K562 (cell line): Measurements from ENCODE around the gene C1QL3. TPM values are rescaled to one million over a fixed set of nuclear protein-coding genes. Genes with fewer than 3 reads are reported as not detected.
A peak's percentile ranks its signal among the peaks of the same experiment; 100 is the strongest.

ENCODE experiments used
- ATAC-seq: fragments of 200-7000 bp; cut with Tn5 transposase; 3 replicates; pipeline ENCODE4 v1.9.1; 2020; ENCODE audit warnings: moderate library complexity
- BruUV-seq: library from RNA; stranded (reverse); fragments of 400-500 nt; replicated peaks from 2 replicates; lab custom pipeline; 2021; lab: Mats Ljungman, UMichigan
- CTCF ChIA-PET: fragments of 300-600 bp; formaldehyde crosslinking; extraction: SDS; loops from one replicate; lab custom pipeline; 2021; ENCODE audit warnings: low intra/inter-chr PET ratio; lab: Yijun Ruan, JAX
- POLR2A ChIA-PET: fragments of 300-600, 350-650 bp; sonication (Branson Sonifier 250); formaldehyde crosslinking; extraction: SDS; loops from one replicate; lab custom pipeline; 2021; ENCODE audit warnings: antibody characterized with exemption, inconsistent platforms; lab: Yijun Ruan, JAX
- DNase-seq, 4 experiments: peaks; one replicate each; pipeline versions ENCODE4 v3.0.0 to v3.0.0-alpha.2; 2011 to 2018; ENCODE audit warnings: low spot score in 3 of 4, mixed read lengths in 3 of 4; ENCODE audit errors: extremely low read depth in 1 of 4
- FAIRE-seq: peaks from 2 replicates; lab custom pipeline; 2011; peaks lifted over from hg19 to GRCh38; lab: Jason Lieb, UNC
- H2AFZ ChIP-seq: 2 replicates; pipeline ENCODE4 v1.6.0; 2011; ENCODE audit warnings: low read depth, low read length, control low read depth, inconsistent platforms
- H3K27ac ChIP-seq: fragments of 200-600 bp; 3 replicates; pipeline ENCODE4 v1.8.0; 2011; ENCODE audit warnings: low read depth, mild to moderate bottlenecking, control low read depth, inconsistent platforms, low read length, moderate library complexity, mixed read lengths; ENCODE audit errors: extremely low read depth
- H3K27me3 ChIP-seq, 2 experiments: fragments of 300-600 bp in 1 of 2; 2 replicates in 1 of 2; 3 replicates in 1 of 2; pipeline versions ENCODE4 v1.6.0 to v1.8.0; 2011; ENCODE audit warnings: inconsistent platforms in 2 of 2, low read length in 2 of 2, mild to moderate bottlenecking in 1 of 2, mixed read lengths in 1 of 2, moderate library complexity in 1 of 2; ENCODE audit not compliant: control insufficient read depth in 2 of 2, insufficient read depth in 2 of 2
- H3K36me3 ChIP-seq: fragments of 300-600 bp; 3 replicates; pipeline ENCODE4 v1.8.0; 2011; ENCODE audit warnings: mild to moderate bottlenecking, low read length, inconsistent platforms; ENCODE audit not compliant: control insufficient read depth, insufficient read depth
- H3K4me1 ChIP-seq, 2 experiments: fragments of 200-600 bp in 1 of 2; replicated peaks in 1 of 2; 2 replicates in 1 of 2; 3 replicates in 1 of 2; pipeline versions ENCODE4 v1.5.1 to v1.8.0; 2011; ENCODE audit warnings: inconsistent platforms in 2 of 2, low read length in 2 of 2, mild to moderate bottlenecking in 1 of 2, mixed read lengths in 1 of 2, moderate library complexity in 1 of 2; ENCODE audit not compliant: control insufficient read depth in 2 of 2, insufficient read depth in 2 of 2
- H3K4me2 ChIP-seq: 2 replicates; pipeline ENCODE4 v1.6.1; 2011; ENCODE audit warnings: low read length, control low read depth, inconsistent platforms, mixed read lengths; ENCODE audit not compliant: insufficient read depth
- H3K4me3 ChIP-seq: fragments of 200-600 bp; sonication (generic), shearing (Covaris generic); 2 replicates; pipeline ENCODE4 v1.5.1; 2016; ENCODE audit warnings: control low read depth, inconsistent platforms
- H3K79me2 ChIP-seq: fragments of 200-600 bp; 3 replicates; pipeline ENCODE4 v1.8.0; 2011; ENCODE audit warnings: low read length, inconsistent platforms; ENCODE audit not compliant: control insufficient read depth, insufficient read depth
- H3K9ac ChIP-seq, 2 experiments: 2 replicates each; pipeline versions ENCODE4 v1.6.0 to v1.6.1; 2011; ENCODE audit warnings: low read depth in 2 of 2, low read length in 2 of 2, control low read depth in 1 of 2, inconsistent platforms in 1 of 2, mild to moderate bottlenecking in 1 of 2, mixed read lengths in 1 of 2; ENCODE audit not compliant: insufficient read depth in 1 of 2
- H3K9me1 ChIP-seq: one replicate; pipeline ENCODE4 v1.6.0; 2011; ENCODE audit warnings: inconsistent platforms, mild to moderate bottlenecking, low read length, moderate library complexity; ENCODE audit not compliant: control insufficient read depth, insufficient read depth
- H3K9me3 ChIP-seq: replicated peaks from 2 replicates; pipeline ENCODE4 v1.5.1; 2011; ENCODE audit warnings: low read depth, low read length, inconsistent platforms; ENCODE audit not compliant: control insufficient read depth, insufficient read depth
- H4K20me1 ChIP-seq: replicated peaks from 2 replicates; pipeline ENCODE4 v1.6.1; 2011; ENCODE audit warnings: low read length, inconsistent platforms, mixed read lengths; ENCODE audit not compliant: control insufficient read depth, insufficient read depth
- ATF2 ChIP-seq: sonication (generic); formaldehyde crosslinking; IDR thresholded peaks from 2 replicates; pipeline ENCODE4 v1.8.1; 2022; ENCODE audit warnings: missing genetic modification reagents
- CBFA2T2 ChIP-seq: fragments of 450-650 bp; conservative IDR thresholded peaks from 2 replicates; pipeline ENCODE4 v1.6.1; 2017; ENCODE audit warnings: mild to moderate bottlenecking
- NFRKB ChIP-seq: fragments of 450-650 bp; IDR thresholded peaks from 2 replicates; pipeline ENCODE4 v1.6.1; 2016; ENCODE audit warnings: low read depth
- SP1 ChIP-seq: sonication (generic); formaldehyde crosslinking; IDR thresholded peaks from 2 replicates; pipeline ENCODE4 v1.8.1; 2022; ENCODE audit warnings: mild to moderate bottlenecking, missing genetic modification reagents
- STAT5B ChIP-seq: fragments of 250-450 bp; sonication (Bioruptor Pico); IDR thresholded peaks from 2 replicates; pipeline ENCODE4 v1.8.0; 2021; ENCODE audit warnings: mild to moderate bottlenecking, inconsistent platforms
- ZBTB12 ChIP-seq: fragments of 250-450 bp; sonication (Bioruptor Pico); IDR thresholded peaks from 2 replicates; pipeline ENCODE4 v1.4.0; 2020
- ZBTB7A ChIP-seq: IDR thresholded peaks from 2 replicates; pipeline ENCODE4 v1.6.1; 2011; ENCODE audit warnings: low read depth, mild to moderate bottlenecking, low read length, moderate library complexity, borderline replicate concordance; ENCODE audit not compliant: control insufficient read depth
- ZNF316 ChIP-seq: fragments of 450-650 bp; IDR thresholded peaks from 2 replicates; pipeline ENCODE4 v1.6.1; 2016
- WGBS: fragments of 100-300 bp; shearing (Covaris generic); methylation state at CpG from one replicate; pipeline ENCODE4 v1.1.6; 2016; ENCODE audit warnings: low coverage, mixed read lengths; ENCODE audit not compliant: insufficient coverage; ENCODE audit errors: missing lambda C conversion rate; 5-methylcytosine and 5-hydroxymethylcytosine counted together
- in situ Hi-C: fragments of 300-500 bp; cut with MboI; formaldehyde crosslinking; loops from 4 replicates; pipeline ENCODE4 v1.15.0; 2018; ENCODE audit warnings: inconsistent platforms, mixed read lengths
- intact Hi-C: fragments of 100-400 bp; cut with micrococcal nuclease; formaldehyde crosslinking; loops from 2 replicates; pipeline ENCODE4 v1.14.2; 2022
- polyA plus RNA-seq, 8 experiments: library from polyadenylated mRNA; depleted of rRNA in 4 of 8; stranded (reverse) in 5 of 8; unstranded in 3 of 8; fragments of >200 nt; fragmentation: Nextera tagmentation in 2 of 8; fragmentation: Illumina TruSeq in 1 of 8; extraction: Ambion mirVana in 2 of 8; extraction: Trizol in 1 of 8; gene quantifications; 2 replicates each; pipeline versions ENCODE4 v1.2.1 to v1.2.3, GENCODE V29; 2011 to 2014; ENCODE audit warnings: inconsistent platforms in 1 of 8, missing spikeins in 1 of 8
- total RNA-seq, 7 experiments: library from RNA; depleted of rRNA in 6 of 7; stranded (reverse); fragments of >200 nt in 6 of 7; fragmentation: Illumina TruSeq in 2 of 7; extraction: Trizol in 2 of 7; gene quantifications; 2 replicates each; pipeline versions ENCODE4 v1.2.1 to v1.2.3, GENCODE V29; 2011 to 2021; ENCODE audit warnings: low replicate concordance in 1 of 7

The C1QL3 gene
- total and polyA plus RNA-seq, 9 of the 15 experiments (the other 6 are each of a cell fraction or from before 2014, with no cell fraction given) = 0.28 to 0.37 TPM; not detected in 7

DNA sequence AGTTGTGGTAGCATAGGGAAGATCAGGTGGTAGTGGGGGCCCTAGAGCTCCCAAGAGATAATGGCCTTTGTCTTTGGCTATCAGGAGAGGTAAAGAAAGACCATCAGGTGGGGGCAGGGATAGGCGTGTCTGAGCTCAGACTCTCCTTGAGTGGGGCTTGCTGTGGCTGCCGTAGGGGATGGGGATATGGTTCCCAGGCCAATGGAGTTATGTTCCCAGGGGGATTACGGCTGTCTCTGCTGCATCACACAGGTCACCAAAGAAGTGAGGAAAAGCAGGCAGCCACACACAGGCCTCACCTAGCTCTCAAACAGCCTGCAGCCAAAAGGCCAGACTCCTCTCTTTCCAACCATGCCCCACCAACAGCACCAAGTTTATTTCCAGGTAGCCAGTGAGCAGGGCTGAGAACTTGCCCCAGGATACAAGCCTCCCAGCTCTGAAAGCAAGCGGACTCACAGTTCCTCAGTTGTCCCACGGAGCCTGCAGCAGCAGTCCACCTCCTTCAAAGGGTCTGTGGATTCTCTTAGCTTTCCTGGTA lies 37.6 kb upstream of the C1QL3 start:
- H3K27me3 ChIP-seq = peaks cover 0 to 3% of the 10 kb centered on the region in 2 experiments; a peak in 2 of 5 replicates
- WGBS = 0% methylated on average over 5 of the region's 5 CpGs
- H3K4me1 ChIP-seq = no peaks in the 10 kb centered on the region
- TF ChIP-seq NFRKB (no peak), CBFA2T2 (no peak), ZBTB12 (no peak), ZBTB7A (no peak)
- H3K4me2 ChIP-seq = no peak overlapping the region
- H3K9me1 ChIP-seq = no peaks in the 10 kb centered on the region
- H3K9me3 ChIP-seq = no peaks in the 10 kb centered on the region
- no peaks in the 10 kb centered on the region for H3K36me3 ChIP-seq
- FAIRE-seq = no peak
- intact Hi-C loops (no loop called here), in situ Hi-C loops (no loop called here)
- H3K79me2 ChIP-seq = no peaks in the 10 kb centered on the region
- DNase-seq = no peak
- H3K9ac ChIP-seq = no peak overlapping the region
- ATAC-seq = no peak
- H2AFZ ChIP-seq = no peak overlapping the region
- BruUV-seq = no TSS peak
- POLR2A ChIA-PET = interaction anchor here (0.6 to 1.5 kb wide), 3 partner anchors 17 to 803 kb away, joined by 3 read pairs; no protein-coding TSS in a partner anchor
- no peaks in the 10 kb centered on the region for H4K20me1 ChIP-seq
- H3K4me3 ChIP-seq = no peak overlapping the region
- no peak overlapping the region for H3K27ac ChIP-seq
- CTCF ChIA-PET = no interaction called here

DNA sequence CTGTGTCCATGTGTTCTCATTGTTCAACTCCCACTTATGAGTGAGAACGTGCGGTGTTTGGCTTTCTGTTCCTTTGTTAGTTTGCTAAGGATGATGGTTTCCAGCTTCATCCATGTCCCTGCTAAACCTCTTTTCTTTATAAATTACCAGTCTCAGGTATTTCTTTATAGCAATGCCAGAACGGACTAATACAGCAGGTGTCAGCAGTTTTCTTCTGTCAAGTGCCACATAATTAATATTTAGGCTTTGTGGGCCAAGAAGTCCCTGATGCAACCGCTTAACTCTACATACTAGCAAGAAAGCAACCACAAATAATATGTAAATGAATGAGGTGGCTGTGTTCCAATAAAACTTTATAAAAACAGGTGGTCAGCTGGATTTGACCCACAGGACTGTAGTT lies 26.3 kb upstream of the C1QL3 start:
- no peak for DNase-seq
- no peaks in the 10 kb centered on the region for H3K79me2 ChIP-seq
- in situ Hi-C loops = no loop called here
- H3K4me3 ChIP-seq = no peak overlapping the region
- intact Hi-C loops = loop anchor here (5.0 to 10.0 kb wide), 2 partner anchors 113 to 229 kb away; partner anchors contain the start of gene PTER
- POLR2A ChIA-PET = no interaction called here
- no peak overlapping the region for H3K9ac ChIP-seq
- H3K4me1 ChIP-seq = no peaks in the 10 kb centered on the region; a peak in 1 of 5 replicates
- no peaks in the 10 kb centered on the region for H4K20me1 ChIP-seq
- BruUV-seq = no TSS peak
- no peak overlapping the region for H2AFZ ChIP-seq
- H3K27ac ChIP-seq = no peak overlapping the region
- H3K36me3 ChIP-seq = no peaks in the 10 kb centered on the region
- no peaks in the 10 kb centered on the region for H3K9me1 ChIP-seq
- FAIRE-seq = no peak
- WGBS = 7% methylated on average over 4 of the region's 4 CpGs
- peaks cover 6 to 18% of the 10 kb centered on the region in 2 experiments; a peak in 4 of 5 replicates for H3K27me3 ChIP-seq
- H3K4me2 ChIP-seq = no peak overlapping the region
- CTCF ChIA-PET = no interaction called here
- no peaks in the 10 kb centered on the region for H3K9me3 ChIP-seq
- no peak for ATAC-seq
- TF ChIP-seq ATF2 (CRISPR knock-in tag) (no peak), ZNF316 (peak; percentile 28; the same call in 1 of the 2 replicates), STAT5B (CRISPR knock-in tag) (no peak), SP1 (no peak)
